K562 (cell line): ENCODE measurements around the gene MEPE. TPM values are rescaled to one million over a fixed set of nuclear protein-coding genes. Genes with fewer than 3 reads are reported as not detected.

Experiments
- ATAC-seq: fragments of 200-7000 bp; cut with Tn5 transposase; 3 replicates; pipeline ENCODE4 v1.9.1; 2020; ENCODE audit warnings: moderate library complexity
- BruUV-seq: library from RNA; stranded (reverse); fragments of 400-500 nt; replicated peaks from 2 replicates; lab custom pipeline; 2021; lab: Mats Ljungman, UMichigan
- CTCF ChIA-PET: fragments of 300-600 bp; formaldehyde crosslinking; extraction: SDS; loops from one replicate; lab custom pipeline; 2021; ENCODE audit warnings: low intra/inter-chr PET ratio; lab: Yijun Ruan, JAX
- POLR2A ChIA-PET: fragments of 300-600, 350-650 bp; sonication (Branson Sonifier 250); formaldehyde crosslinking; extraction: SDS; loops from one replicate; lab custom pipeline; 2021; ENCODE audit warnings: antibody characterized with exemption, inconsistent platforms; lab: Yijun Ruan, JAX
- DNase-seq, 4 experiments: peaks; one replicate each; pipeline versions ENCODE4 v3.0.0 to v3.0.0-alpha.2; 2011 to 2018; ENCODE audit warnings: low spot score in 3 of 4, mixed read lengths in 3 of 4; ENCODE audit errors: extremely low read depth in 1 of 4
- FAIRE-seq: peaks from 2 replicates; lab custom pipeline; 2011; peaks lifted over from hg19 to GRCh38; lab: Jason Lieb, UNC
- H2AFZ ChIP-seq: 2 replicates; pipeline ENCODE4 v1.6.0; 2011; ENCODE audit warnings: low read depth, low read length, control low read depth, inconsistent platforms
- H3K27ac ChIP-seq: fragments of 200-600 bp; 3 replicates; pipeline ENCODE4 v1.8.0; 2011; ENCODE audit warnings: low read depth, mild to moderate bottlenecking, control low read depth, inconsistent platforms, low read length, moderate library complexity, mixed read lengths; ENCODE audit errors: extremely low read depth
- H3K27me3 ChIP-seq, 2 experiments: fragments of 300-600 bp in 1 of 2; 2 replicates in 1 of 2; 3 replicates in 1 of 2; pipeline versions ENCODE4 v1.6.0 to v1.8.0; 2011; ENCODE audit warnings: inconsistent platforms in 2 of 2, low read length in 2 of 2, mild to moderate bottlenecking in 1 of 2, mixed read lengths in 1 of 2, moderate library complexity in 1 of 2; ENCODE audit not compliant: control insufficient read depth in 2 of 2, insufficient read depth in 2 of 2
- H3K36me3 ChIP-seq: fragments of 300-600 bp; 3 replicates; pipeline ENCODE4 v1.8.0; 2011; ENCODE audit warnings: mild to moderate bottlenecking, low read length, inconsistent platforms; ENCODE audit not compliant: control insufficient read depth, insufficient read depth
- H3K4me1 ChIP-seq, 2 experiments: fragments of 200-600 bp in 1 of 2; replicated peaks in 1 of 2; 2 replicates in 1 of 2; 3 replicates in 1 of 2; pipeline versions ENCODE4 v1.5.1 to v1.8.0; 2011; ENCODE audit warnings: inconsistent platforms in 2 of 2, low read length in 2 of 2, mild to moderate bottlenecking in 1 of 2, mixed read lengths in 1 of 2, moderate library complexity in 1 of 2; ENCODE audit not compliant: control insufficient read depth in 2 of 2, insufficient read depth in 2 of 2
- H3K4me2 ChIP-seq: 2 replicates; pipeline ENCODE4 v1.6.1; 2011; ENCODE audit warnings: low read length, control low read depth, inconsistent platforms, mixed read lengths; ENCODE audit not compliant: insufficient read depth
- H3K4me3 ChIP-seq: fragments of 200-600 bp; sonication (generic), shearing (Covaris generic); 2 replicates; pipeline ENCODE4 v1.5.1; 2016; ENCODE audit warnings: control low read depth, inconsistent platforms
- H3K79me2 ChIP-seq: fragments of 200-600 bp; 3 replicates; pipeline ENCODE4 v1.8.0; 2011; ENCODE audit warnings: low read length, inconsistent platforms; ENCODE audit not compliant: control insufficient read depth, insufficient read depth
- H3K9ac ChIP-seq, 2 experiments: 2 replicates each; pipeline versions ENCODE4 v1.6.0 to v1.6.1; 2011; ENCODE audit warnings: low read depth in 2 of 2, low read length in 2 of 2, control low read depth in 1 of 2, inconsistent platforms in 1 of 2, mild to moderate bottlenecking in 1 of 2, mixed read lengths in 1 of 2; ENCODE audit not compliant: insufficient read depth in 1 of 2
- H3K9me1 ChIP-seq: one replicate; pipeline ENCODE4 v1.6.0; 2011; ENCODE audit warnings: inconsistent platforms, mild to moderate bottlenecking, low read length, moderate library complexity; ENCODE audit not compliant: control insufficient read depth, insufficient read depth
- H3K9me3 ChIP-seq: replicated peaks from 2 replicates; pipeline ENCODE4 v1.5.1; 2011; ENCODE audit warnings: low read depth, low read length, inconsistent platforms; ENCODE audit not compliant: control insufficient read depth, insufficient read depth
- H4K20me1 ChIP-seq: replicated peaks from 2 replicates; pipeline ENCODE4 v1.6.1; 2011; ENCODE audit warnings: low read length, inconsistent platforms, mixed read lengths; ENCODE audit not compliant: control insufficient read depth, insufficient read depth
- CEBPB ChIP-seq: fragments of 450-650 bp; IDR thresholded peaks from 2 replicates; pipeline ENCODE4 v1.6.1; 2016; ENCODE audit warnings: missing genetic modification characterization, missing compliant biosample characterization
- CEBPG ChIP-seq, 3 experiments: fragments of 200-800 bp in 1 of 3; sonication (Bioruptor generic) in 1 of 3; sonication (generic) in 1 of 3; formaldehyde crosslinking in 1 of 3; IDR thresholded peaks in 2 of 3; conservative IDR thresholded peaks in 1 of 3; 2 replicates each; pipeline versions ENCODE4 v1.6.1 to v1.8.0; 2016 to 2022; ENCODE audit warnings: missing compliant biosample characterization in 2 of 3, missing genetic modification characterization in 2 of 3, mild to moderate bottlenecking in 1 of 3, missing genetic modification reagents in 1 of 3
- GATA2 ChIP-seq: sonication (generic); formaldehyde crosslinking; IDR thresholded peaks from 2 replicates; pipeline ENCODE4 v1.4.0; 2020; ENCODE audit warnings: mild to moderate bottlenecking, missing genetic modification reagents
- RFX7 ChIP-seq: fragments of 250-450 bp; sonication (Bioruptor Pico); IDR thresholded peaks from 2 replicates; pipeline ENCODE4 v1.5.1; 2021; ENCODE audit warnings: mild to moderate bottlenecking
- ZFP36 ChIP-seq: fragments of 150-350 bp; IDR thresholded peaks from 2 replicates; pipeline ENCODE4 v1.6.1; 2018; ENCODE audit warnings: low read length, low read depth; ENCODE audit not compliant: partially characterized antibody
- WGBS: fragments of 100-300 bp; shearing (Covaris generic); methylation state at CpG from one replicate; pipeline ENCODE4 v1.1.6; 2016; ENCODE audit warnings: low coverage, mixed read lengths; ENCODE audit not compliant: insufficient coverage; ENCODE audit errors: missing lambda C conversion rate; 5-methylcytosine and 5-hydroxymethylcytosine counted together
- in situ Hi-C: fragments of 300-500 bp; cut with MboI; formaldehyde crosslinking; loops from 4 replicates; pipeline ENCODE4 v1.15.0; 2018; ENCODE audit warnings: inconsistent platforms, mixed read lengths
- intact Hi-C: fragments of 100-400 bp; cut with micrococcal nuclease; formaldehyde crosslinking; loops from 2 replicates; pipeline ENCODE4 v1.14.2; 2022
- polyA plus RNA-seq, 8 experiments: library from polyadenylated mRNA; depleted of rRNA in 4 of 8; stranded (reverse) in 5 of 8; unstranded in 3 of 8; fragments of >200 nt; fragmentation: Nextera tagmentation in 2 of 8; fragmentation: Illumina TruSeq in 1 of 8; extraction: Ambion mirVana in 2 of 8; extraction: Trizol in 1 of 8; gene quantifications; 2 replicates each; pipeline versions ENCODE4 v1.2.1 to v1.2.3, GENCODE V29; 2011 to 2014; ENCODE audit warnings: inconsistent platforms in 1 of 8, missing spikeins in 1 of 8
- total RNA-seq, 7 experiments: library from RNA; depleted of rRNA in 6 of 7; stranded (reverse); fragments of >200 nt in 6 of 7; fragmentation: Illumina TruSeq in 2 of 7; extraction: Trizol in 2 of 7; gene quantifications; 2 replicates each; pipeline versions ENCODE4 v1.2.1 to v1.2.3, GENCODE V29; 2011 to 2021; ENCODE audit warnings: low replicate concordance in 1 of 7
- TF ChIP-seq, protein P1 (sequence below): fragments of 200-800 bp; sonication (Bioruptor generic); IDR thresholded peaks from 2 replicates; pipeline ENCODE4 v1.6.1; 2016; ENCODE audit warnings: missing genetic modification characterization, missing compliant biosample characterization
- TF ChIP-seq, protein P2 (sequence below): sonication (generic); IDR thresholded peaks from 2 replicates; pipeline ENCODE4 v1.6.1; 2016

The MEPE gene
- total and polyA plus RNA-seq, 9 of the 15 experiments (the other 6 are each of a cell fraction or from before 2014, with no cell fraction given) = not detected

DNA sequence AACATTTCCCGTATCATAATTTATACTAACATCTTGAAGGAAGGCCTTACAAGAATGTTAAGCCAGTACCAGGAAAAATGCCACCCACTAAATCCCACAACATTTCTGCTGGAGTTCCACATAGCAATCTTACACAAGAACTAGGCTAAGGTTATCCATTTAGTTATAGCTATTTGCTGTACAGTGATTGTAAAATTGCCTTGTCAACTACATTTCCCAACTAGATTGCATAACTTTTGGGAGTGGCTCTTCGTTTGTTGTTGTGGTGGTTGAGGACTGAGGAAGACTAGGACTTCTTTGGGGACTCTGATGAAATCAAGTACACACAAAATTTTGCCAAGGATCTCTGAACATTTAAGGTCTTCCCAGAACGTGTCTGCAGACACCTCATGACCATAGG lies 25.4 kb upstream of the MEPE start:
- TF ChIP-seq CEBPG (CRISPR knock-in tag; IDR thresholded peaks at IDR 0.05) (no peak), CEBPG (tag; conservative IDR thresholded peaks at IDR 0.05 in 1 of 2, IDR thresholded peaks at IDR 0.05 in 1 of 2) (peak in 1 of 2 experiments; percentile 42; a peak in 1 of 4 replicates), RFX7 (CRISPR knock-in tag) (no peak), CEBPB (tag) (peak; percentile 79)
- no peak overlapping the region for H3K4me3 ChIP-seq
- no peaks in the 10 kb centered on the region for H4K20me1 ChIP-seq
- WGBS = 0% methylated on average over 3 of the region's 3 CpGs
- no TSS peak for BruUV-seq
- no peaks in the 10 kb centered on the region for H3K79me2 ChIP-seq
- intact Hi-C loops (no loop called here), in situ Hi-C loops (no loop called here)
- no peak overlapping the region for H3K4me2 ChIP-seq
- FAIRE-seq (no peak), DNase-seq (no peak), ATAC-seq (no peak)
- H3K36me3 ChIP-seq = no peaks in the 10 kb centered on the region
- H3K9ac ChIP-seq = no peak overlapping the region
- no peaks in the 10 kb centered on the region for H3K9me1 ChIP-seq
- H3K27me3 ChIP-seq = peaks cover 4 to 8% of the 10 kb centered on the region in 2 experiments; a peak in 2 of 5 replicates
- no peaks in the 10 kb centered on the region; a peak in 1 of 5 replicates for H3K4me1 ChIP-seq
- CTCF ChIA-PET = no interaction called here
- H3K27ac ChIP-seq = no peak overlapping the region
- POLR2A ChIA-PET = no interaction called here
- no peak overlapping the region for H2AFZ ChIP-seq
- no peaks in the 10 kb centered on the region for H3K9me3 ChIP-seq

DNA sequence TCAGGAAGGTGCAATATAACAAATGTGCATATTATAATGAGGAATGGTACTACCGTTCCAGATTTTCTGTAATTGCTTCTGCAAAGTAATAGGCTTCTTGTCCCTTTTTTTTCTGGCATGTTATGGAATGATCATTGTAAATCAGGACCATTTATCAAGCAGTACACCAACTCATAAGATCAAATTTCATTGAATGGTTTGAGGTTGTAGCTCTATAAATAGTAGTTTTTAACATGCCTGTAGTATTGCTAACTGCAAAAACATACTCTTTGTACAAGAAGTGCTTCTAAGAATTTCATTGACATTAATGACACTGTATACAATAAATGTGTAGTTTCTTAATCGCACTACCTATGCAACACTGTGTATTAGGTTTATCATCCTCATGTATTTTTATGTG lies 20.8 kb upstream of the MEPE start:
- H3K36me3 ChIP-seq = no peaks in the 10 kb centered on the region
- no peaks in the 10 kb centered on the region for H4K20me1 ChIP-seq
- peaks cover 4 to 8% of the 10 kb centered on the region in 2 experiments; a peak in 2 of 5 replicates for H3K27me3 ChIP-seq
- no peak overlapping the region for H3K27ac ChIP-seq
- no TSS peak for BruUV-seq
- 5% methylated on average over 2 of the region's 2 CpGs for WGBS
- no peaks in the 10 kb centered on the region for H3K9me3 ChIP-seq
- FAIRE-seq = no peak
- no peak overlapping the region for H3K9ac ChIP-seq
- no peak overlapping the region for H3K4me2 ChIP-seq
- ChIA-PET POLR2A (no interaction called here), CTCF (no interaction called here)
- H3K9me1 ChIP-seq = no peaks in the 10 kb centered on the region
- in situ Hi-C loops = no loop called here
- no peaks in the 10 kb centered on the region for H3K79me2 ChIP-seq
- intact Hi-C loops = no loop called here
- DNase-seq = no peak
- H3K4me1 ChIP-seq = no peaks in the 10 kb centered on the region; a peak in 1 of 5 replicates
- no peak for TF ChIP-seq GATA2 (CRISPR knock-in tag)
- TF ChIP-seq, protein P1, sequence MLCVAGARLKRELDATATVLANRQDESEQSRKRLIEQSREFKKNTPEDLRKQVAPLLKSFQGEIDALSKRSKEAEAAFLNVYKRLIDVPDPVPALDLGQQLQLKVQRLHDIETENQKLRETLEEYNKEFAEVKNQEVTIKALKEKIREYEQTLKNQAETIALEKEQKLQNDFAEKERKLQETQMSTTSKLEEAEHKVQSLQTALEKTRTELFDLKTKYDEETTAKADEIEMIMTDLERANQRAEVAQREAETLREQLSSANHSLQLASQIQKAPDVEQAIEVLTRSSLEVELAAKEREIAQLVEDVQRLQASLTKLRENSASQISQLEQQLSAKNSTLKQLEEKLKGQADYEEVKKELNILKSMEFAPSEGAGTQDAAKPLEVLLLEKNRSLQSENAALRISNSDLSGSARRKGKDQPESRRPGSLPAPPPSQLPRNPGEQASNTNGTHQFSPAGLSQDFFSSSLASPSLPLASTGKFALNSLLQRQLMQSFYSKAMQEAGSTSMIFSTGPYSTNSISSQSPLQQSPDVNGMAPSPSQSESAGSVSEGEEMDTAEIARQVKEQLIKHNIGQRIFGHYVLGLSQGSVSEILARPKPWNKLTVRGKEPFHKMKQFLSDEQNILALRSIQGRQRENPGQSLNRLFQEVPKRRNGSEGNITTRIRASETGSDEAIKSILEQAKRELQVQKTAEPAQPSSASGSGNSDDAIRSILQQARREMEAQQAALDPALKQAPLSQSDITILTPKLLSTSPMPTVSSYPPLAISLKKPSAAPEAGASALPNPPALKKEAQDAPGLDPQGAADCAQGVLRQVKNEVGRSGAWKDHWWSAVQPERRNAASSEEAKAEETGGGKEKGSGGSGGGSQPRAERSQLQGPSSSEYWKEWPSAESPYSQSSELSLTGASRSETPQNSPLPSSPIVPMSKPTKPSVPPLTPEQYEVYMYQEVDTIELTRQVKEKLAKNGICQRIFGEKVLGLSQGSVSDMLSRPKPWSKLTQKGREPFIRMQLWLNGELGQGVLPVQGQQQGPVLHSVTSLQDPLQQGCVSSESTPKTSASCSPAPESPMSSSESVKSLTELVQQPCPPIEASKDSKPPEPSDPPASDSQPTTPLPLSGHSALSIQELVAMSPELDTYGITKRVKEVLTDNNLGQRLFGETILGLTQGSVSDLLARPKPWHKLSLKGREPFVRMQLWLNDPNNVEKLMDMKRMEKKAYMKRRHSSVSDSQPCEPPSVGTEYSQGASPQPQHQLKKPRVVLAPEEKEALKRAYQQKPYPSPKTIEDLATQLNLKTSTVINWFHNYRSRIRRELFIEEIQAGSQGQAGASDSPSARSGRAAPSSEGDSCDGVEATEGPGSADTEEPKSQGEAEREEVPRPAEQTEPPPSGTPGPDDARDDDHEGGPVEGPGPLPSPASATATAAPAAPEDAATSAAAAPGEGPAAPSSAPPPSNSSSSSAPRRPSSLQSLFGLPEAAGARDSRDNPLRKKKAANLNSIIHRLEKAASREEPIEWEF (CRISPR knock-in tag) = no peak
- TF ChIP-seq, protein P2, sequence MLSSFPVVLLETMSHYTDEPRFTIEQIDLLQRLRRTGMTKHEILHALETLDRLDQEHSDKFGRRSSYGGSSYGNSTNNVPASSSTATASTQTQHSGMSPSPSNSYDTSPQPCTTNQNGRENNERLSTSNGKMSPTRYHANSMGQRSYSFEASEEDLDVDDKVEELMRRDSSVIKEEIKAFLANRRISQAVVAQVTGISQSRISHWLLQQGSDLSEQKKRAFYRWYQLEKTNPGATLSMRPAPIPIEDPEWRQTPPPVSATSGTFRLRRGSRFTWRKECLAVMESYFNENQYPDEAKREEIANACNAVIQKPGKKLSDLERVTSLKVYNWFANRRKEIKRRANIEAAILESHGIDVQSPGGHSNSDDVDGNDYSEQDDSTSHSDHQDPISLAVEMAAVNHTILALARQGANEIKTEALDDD = no peak
- no peak for TF ChIP-seq ZFP36
- no peak for ATAC-seq
- H2AFZ ChIP-seq = no peak overlapping the region
- H3K4me3 ChIP-seq = no peak overlapping the region
